Activated CD4-positive, alpha-beta T cell treated with anti-CD3 and anti-CD28 coated beads, Interleukin-2, amount 10 ng/mL, durations not matched to agents 24 days and 14 days (primary cell): ENCODE data around the gene PCSK2. TPM values are rescaled to one million over a fixed set of nuclear protein-coding genes. Genes with fewer than 3 reads are reported as not detected.

ENCODE experiments used
- DNase-seq: peaks from one replicate; pipeline ENCODE4 v3.0.0; 2022
- H3K27ac Mint-ChIP-seq: one replicate; pipeline ENCODE4 v1.8.0; 2022; ENCODE audit warnings: mild to moderate bottlenecking, mixed read lengths
- H3K27me3 Mint-ChIP-seq: one replicate; pipeline ENCODE4 v1.8.0; 2022; ENCODE audit warnings: mixed read lengths
- H3K36me3 Mint-ChIP-seq: one replicate; pipeline ENCODE4 v1.8.0; 2022; ENCODE audit warnings: low read depth, mild to moderate bottlenecking, mixed read lengths
- H3K4me1 Mint-ChIP-seq: one replicate; pipeline ENCODE4 v1.8.0; 2021; ENCODE audit warnings: mixed read lengths
- H3K4me3 Mint-ChIP-seq: one replicate; pipeline ENCODE4 v1.8.0; 2022; ENCODE audit warnings: mild to moderate bottlenecking, moderate library complexity, mixed read lengths
- H3K9me3 Mint-ChIP-seq: one replicate; pipeline ENCODE4 v1.8.0; 2021; ENCODE audit warnings: mixed read lengths
- intact Hi-C: fragments of 100-400 bp; cut with micrococcal nuclease; formaldehyde crosslinking; loops from one replicate; pipeline ENCODE4 v1.15.1; 2023
- total RNA-seq: library from RNA; stranded (reverse); gene quantifications from 2 replicates; pipeline ENCODE4 v1.2.3, GENCODE V29; 2022

The PCSK2 gene
- total RNA-seq, 1 donor from 2014 or later = not detected

DNA sequence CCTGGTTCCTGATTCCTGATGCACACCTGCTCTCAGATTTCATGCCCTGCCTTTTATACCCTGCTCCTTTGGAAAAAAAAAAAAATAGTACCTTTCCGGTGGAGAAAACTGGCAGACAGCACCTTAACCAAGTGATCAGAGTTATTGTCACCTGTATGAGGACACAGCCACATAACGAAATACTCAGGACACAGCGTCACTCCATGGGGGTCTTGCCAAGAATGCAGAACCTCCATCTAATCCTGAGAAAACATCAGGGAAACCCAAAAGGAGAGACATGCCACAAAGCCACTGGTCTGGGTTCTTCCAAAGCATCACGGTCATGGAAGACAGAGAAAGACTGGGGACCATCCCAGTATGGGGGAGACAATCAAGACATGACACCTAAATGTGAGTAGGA, 275.3 kb downstream of the PCSK2 start:
- Mint-ChIP-seq H3K36me3 (no peaks in the 10 kb centered on the region), H3K4me1 (peaks cover 37% of the 10 kb centered on the region), H3K9me3 (no peaks in the 10 kb centered on the region), H3K4me3 (no peak overlapping the region), H3K27ac (no peak overlapping the region), H3K27me3 (peaks cover 9% of the 10 kb centered on the region)
- intact Hi-C loops = loop anchor here (5.0 to 10.0 kb wide), 2 partner anchors 463 to 775 kb away; partner anchors contain the start of genes MGME1 and SNX5
- no peak for DNase-seq

DNA sequence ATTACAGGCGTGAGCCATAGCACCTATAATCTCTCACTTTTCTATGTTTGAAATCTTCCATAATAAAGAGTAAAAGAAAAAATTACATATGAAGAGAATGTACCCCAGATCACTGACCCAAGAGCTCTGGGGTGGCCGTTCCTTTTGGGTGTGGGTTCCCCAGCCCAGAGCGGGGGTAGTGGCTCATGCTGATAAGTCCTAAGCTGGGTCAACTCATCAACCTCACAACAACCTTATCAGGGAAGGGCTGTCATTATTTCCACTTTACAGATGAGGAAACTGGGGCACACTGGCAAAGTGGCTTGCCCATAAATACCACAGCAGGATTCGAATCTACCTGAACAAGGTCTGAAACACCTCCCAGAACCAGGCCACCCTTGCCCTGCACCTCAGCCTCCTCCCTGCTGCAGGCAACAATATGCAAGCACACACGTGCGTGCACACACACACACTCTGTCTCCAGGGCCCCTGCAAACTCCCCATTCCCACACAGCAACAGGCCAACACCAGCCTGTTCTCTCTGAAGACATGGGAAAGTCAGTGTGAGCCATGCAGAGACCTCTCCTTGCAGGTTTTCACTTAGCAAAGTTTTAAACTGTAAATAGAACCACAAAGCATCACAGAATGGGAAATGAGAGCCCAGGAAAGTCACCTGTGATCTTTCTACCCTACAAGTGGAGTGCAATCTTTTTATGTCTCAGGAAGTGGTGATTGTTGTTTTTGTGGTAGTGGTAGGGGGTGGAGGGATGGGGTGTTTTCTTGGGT, 276.6 kb downstream of the PCSK2 start:
- Mint-ChIP-seq H3K4me3 (peak overlapping the region; percentile 88), H3K27ac (peak overlapping the region; percentile 92), H3K4me1 (peaks cover 46% of the 10 kb centered on the region), H3K27me3 (peaks cover 8% of the 10 kb centered on the region), H3K9me3 (no peaks in the 10 kb centered on the region), H3K36me3 (no peaks in the 10 kb centered on the region)
- peak; percentile 78 for DNase-seq
- intact Hi-C loops = loop anchor here (1.0 to 10.0 kb wide), 5 partner anchors 57 to 774 kb away; partner anchors contain the start of genes DSTN, MGME1 and SNX5

DNA sequence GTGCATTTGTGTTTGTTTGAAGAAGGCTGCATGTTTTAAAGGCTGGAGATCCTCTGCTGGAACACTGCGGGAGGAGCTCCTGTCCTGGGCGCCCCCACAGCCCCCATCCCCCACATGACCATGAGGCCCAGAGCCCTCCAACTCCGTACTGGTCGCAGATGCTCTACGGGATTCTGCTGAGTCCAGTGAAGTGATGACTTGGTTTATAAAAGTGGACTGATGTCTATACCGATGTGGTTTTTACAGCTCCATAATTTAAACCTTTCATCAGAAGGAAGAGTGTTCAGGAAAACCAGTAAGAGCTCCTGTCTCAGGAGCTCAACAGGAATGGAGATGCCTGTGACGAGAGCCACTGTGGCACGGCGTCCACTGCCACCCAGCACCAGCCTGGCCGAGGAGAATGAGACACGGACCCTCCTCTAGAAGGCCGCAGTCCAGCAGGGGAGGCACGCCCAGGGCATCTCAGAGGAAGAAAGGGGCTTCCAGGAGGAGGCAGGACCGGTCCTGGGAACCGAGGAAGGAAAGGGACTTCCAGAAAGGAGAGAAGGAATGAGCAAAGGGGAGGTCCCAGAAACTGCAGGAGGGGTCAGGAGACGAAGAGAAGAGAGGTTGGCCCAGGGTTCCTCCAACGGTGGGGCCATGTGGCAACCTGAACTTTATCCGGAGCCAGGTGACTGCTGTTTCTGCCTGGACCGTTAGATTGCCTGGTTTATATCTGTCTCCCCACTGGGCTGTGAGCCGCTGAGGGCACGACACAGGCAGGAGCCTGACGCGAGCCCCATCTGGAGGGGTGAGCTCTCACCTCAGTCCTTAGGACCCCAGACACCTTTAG, 277.4 kb downstream of the PCSK2 start:
- Mint-ChIP-seq H3K9me3 (no peaks in the 10 kb centered on the region), H3K4me1 (peaks cover 46% of the 10 kb centered on the region), H3K36me3 (no peaks in the 10 kb centered on the region), H3K27ac (peak overlapping the region; percentile 92), H3K4me3 (peak overlapping the region; percentile 88), H3K27me3 (peaks cover 4% of the 10 kb centered on the region)
- peak; percentile 79 for DNase-seq
- intact Hi-C loops = loop anchor here (1.0 to 10.0 kb wide), 5 partner anchors 57 to 773 kb away; partner anchors contain the start of genes DSTN, MGME1 and SNX5

DNA sequence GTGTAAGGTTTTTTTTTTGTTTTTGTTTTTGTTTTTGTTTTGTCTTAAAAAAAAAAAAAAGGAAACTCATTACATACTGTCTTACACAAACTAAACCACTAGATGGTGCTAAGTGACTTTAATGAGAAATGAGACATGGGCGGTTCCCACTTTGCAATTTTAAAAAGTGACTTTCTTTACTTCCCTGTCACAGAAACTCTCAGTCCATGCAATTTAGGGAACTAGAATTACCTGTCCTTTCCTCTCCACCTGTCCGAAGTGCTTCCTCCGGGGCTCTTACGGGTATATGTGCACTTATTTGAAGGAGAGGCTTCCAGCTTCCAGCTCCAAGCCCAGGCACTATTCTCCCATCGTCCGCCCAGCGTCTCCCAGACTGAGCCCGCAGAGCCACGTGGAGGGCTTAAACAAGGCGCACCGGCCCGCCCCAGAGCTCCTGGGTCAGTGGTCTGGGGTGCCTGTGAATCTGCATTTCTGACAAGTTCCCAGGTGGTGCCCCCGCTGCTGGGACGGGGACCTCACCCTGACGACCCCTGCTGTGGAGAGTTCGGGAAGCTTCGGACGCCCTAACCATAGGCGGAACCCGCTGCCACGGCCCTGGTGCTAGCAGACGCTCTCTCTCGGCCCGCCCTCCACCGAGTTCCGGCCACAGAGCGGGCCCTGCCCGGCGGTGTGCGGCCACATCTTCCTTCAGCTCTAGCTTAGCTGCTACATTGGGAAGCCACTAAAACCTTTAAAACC, 278.2 kb downstream of the PCSK2 start:
- no peaks in the 10 kb centered on the region for H3K36me3 Mint-ChIP-seq
- H3K4me3 Mint-ChIP-seq = peak overlapping the region; percentile 88
- DNase-seq = peak; percentile 90
- H3K4me1 Mint-ChIP-seq = peaks cover 47% of the 10 kb centered on the region
- intact Hi-C loops = loop anchor here (1.0 to 10.0 kb wide), 10 partner anchors 26 to 782 kb away; partner anchors contain the start of genes BFSP1, DSTN, MGME1 and RRBP1
- peaks cover 4% of the 10 kb centered on the region for H3K27me3 Mint-ChIP-seq
- peak overlapping the region; percentile 92 for H3K27ac Mint-ChIP-seq
- no peaks in the 10 kb centered on the region for H3K9me3 Mint-ChIP-seq

DNA sequence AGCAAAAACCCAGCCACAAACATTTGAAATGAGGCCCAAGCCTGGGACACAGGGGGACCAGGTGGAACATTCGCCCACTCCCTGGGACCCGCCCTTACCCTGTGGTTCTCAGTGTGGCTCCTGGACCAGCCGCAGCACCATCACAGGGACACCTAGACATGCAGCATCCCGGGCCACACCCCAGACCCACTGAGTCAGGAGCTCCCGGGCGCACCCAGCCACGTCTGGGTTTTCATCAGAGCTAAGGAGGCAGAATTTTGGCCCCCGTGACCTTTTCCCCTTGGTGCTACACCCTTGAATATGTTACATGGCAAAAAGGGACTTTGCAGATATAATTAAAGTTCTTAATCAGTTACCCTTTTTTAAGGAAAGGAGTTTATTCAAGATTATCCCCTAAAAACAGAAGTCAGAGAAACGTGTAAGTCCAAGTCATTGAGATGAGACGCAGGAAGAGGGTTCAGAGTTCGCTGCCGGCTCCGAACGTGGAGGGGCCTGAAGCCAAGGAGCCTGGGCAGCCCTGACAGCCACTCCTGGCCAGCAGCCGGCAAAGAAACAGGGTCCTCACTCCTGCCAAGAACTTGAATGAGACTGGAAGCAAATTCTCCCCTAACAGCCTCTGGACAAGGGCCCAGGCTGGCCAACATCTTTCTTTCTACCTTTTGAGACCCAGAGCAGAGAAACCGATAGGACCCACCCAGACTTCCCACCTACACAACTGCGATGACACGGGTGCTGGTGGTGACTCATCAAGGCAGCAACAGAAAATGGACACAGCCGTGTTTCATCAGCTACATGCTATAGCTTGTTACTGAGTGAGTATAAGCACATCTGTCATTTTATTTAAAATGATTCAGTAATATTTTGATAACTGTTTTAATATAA, 279.0 kb downstream of the PCSK2 start:
- DNase-seq = peak; percentile 75
- peak overlapping the region; percentile 92 for H3K27ac Mint-ChIP-seq
- H3K4me3 Mint-ChIP-seq = peak overlapping the region; percentile 88
- no peaks in the 10 kb centered on the region for H3K9me3 Mint-ChIP-seq
- peaks cover 4% of the 10 kb centered on the region for H3K27me3 Mint-ChIP-seq
- H3K36me3 Mint-ChIP-seq = no peaks in the 10 kb centered on the region
- H3K4me1 Mint-ChIP-seq = peaks cover 49% of the 10 kb centered on the region
- intact Hi-C loops = loop anchor here (1.0 to 10.0 kb wide), 9 partner anchors 25 to 781 kb away; partner anchors contain the start of genes BFSP1, DSTN, MGME1 and RRBP1

DNA sequence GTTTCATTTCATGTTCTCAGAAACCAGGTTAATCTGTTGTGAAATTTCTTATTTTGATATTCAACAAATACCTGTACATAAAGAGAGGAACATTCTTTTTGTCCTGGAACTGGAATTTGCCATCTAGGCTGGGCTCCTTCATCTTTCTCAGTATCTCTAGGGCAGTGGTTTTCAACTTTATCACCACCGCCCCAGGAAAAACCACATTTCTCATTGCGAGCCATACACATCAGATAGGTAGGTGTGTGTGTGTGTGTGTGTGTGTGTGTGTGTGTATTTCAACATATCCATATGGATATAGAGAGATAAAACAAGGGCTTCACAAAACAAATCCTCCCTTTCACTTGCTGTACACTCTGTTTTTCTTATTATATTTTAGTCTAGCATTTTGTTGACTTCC, 280.2 kb downstream of the PCSK2 start:
- intact Hi-C loops = loop anchor here (5.0 to 10.0 kb wide), 2 partner anchors 458 to 780 kb away; partner anchors contain the start of genes MGME1, SNX5 and ZNF133
- Mint-ChIP-seq H3K4me3 (no peak overlapping the region), H3K9me3 (no peaks in the 10 kb centered on the region), H3K27ac (no peak overlapping the region), H3K36me3 (no peaks in the 10 kb centered on the region), H3K4me1 (peaks cover 59% of the 10 kb centered on the region), H3K27me3 (no peaks in the 10 kb centered on the region)
- DNase-seq = no peak

DNA sequence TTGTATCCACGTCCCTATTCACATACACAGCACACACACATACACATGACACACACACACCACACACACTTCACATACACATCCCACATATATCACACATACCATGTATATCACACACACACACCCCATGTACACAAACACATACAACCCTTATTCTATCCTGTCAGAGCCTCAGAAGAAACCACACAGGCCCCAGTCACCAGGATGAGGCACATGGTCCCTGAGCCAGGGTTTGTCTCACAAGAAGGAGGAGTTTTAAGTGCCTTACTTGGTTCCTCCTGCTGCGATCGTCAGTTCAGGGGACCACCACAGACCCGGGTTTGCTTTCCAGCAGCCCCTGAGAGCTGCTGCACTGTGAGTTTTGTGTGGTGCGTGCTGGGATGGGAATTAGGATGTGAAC, 280.7 kb downstream of the PCSK2 start:
- Mint-ChIP-seq H3K4me3 (no peak overlapping the region), H3K9me3 (no peaks in the 10 kb centered on the region), H3K27ac (peak overlapping the region; percentile 1), H3K4me1 (peaks cover 55% of the 10 kb centered on the region), H3K27me3 (no peaks in the 10 kb centered on the region), H3K36me3 (no peaks in the 10 kb centered on the region)
- no peak for DNase-seq
- intact Hi-C loops = loop anchor here (5.0 to 10.0 kb wide), 2 partner anchors 457 to 780 kb away; partner anchors contain the start of genes MGME1, SNX5 and ZNF133

DNA sequence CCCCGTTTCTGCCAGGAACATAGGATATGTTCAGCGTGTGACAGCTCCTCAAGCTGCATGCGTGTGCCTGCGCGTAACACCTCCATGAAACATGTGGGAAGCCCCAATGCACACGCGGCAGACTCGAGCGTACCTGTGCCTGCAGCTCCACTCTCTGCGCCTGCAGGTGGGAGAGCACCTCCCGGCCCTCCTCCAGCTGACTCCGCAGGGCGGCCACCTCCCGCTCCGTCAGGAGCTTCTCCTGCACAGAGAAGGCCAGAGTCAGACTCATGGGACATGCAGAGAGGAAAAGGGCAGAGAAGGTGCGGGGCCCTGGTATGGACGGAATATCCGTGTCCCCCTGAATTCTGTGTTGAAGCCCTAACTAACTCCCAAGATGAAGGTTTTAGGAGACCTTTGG, 281.9 kb downstream of the PCSK2 start:
- no peak overlapping the region for H3K27ac Mint-ChIP-seq
- no peaks in the 10 kb centered on the region for H3K27me3 Mint-ChIP-seq
- no peaks in the 10 kb centered on the region for H3K36me3 Mint-ChIP-seq
- peaks cover 49% of the 10 kb centered on the region for H3K4me1 Mint-ChIP-seq
- no peak for DNase-seq
- no peaks in the 10 kb centered on the region for H3K9me3 Mint-ChIP-seq
- intact Hi-C loops = loop anchor here (5.0 to 10.0 kb wide), 2 partner anchors 456 to 779 kb away; partner anchors contain the start of genes MGME1, SNX5 and ZNF133
- no peak overlapping the region for H3K4me3 Mint-ChIP-seq

DNA sequence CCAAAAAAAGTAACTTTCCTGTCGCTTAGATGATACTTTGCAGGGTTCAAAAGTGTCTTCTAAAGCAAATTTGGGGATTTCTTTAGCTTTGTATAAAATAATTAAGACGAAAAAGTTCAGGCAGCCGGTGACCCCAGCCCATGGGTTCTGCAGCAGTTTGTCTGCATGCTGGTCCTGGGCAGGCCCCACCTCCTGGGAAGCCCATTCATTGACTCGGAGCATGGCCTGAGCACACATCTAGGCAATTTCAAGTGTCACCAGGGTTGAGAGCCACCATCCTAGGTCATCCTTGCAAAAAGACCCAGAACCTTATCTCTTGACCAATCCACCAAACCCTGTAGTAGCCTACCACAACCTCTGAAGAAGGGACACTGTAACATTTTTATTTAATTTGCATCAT, 283.7 kb downstream of the PCSK2 start:
- H3K27ac Mint-ChIP-seq = no peak overlapping the region
- H3K9me3 Mint-ChIP-seq = peaks cover under 1% of the 10 kb centered on the region
- no peak for DNase-seq
- H3K4me3 Mint-ChIP-seq = no peak overlapping the region
- no peaks in the 10 kb centered on the region for H3K27me3 Mint-ChIP-seq
- peaks cover 32% of the 10 kb centered on the region for H3K4me1 Mint-ChIP-seq
- H3K36me3 Mint-ChIP-seq = no peaks in the 10 kb centered on the region
- intact Hi-C loops = no loop called here

DNA sequence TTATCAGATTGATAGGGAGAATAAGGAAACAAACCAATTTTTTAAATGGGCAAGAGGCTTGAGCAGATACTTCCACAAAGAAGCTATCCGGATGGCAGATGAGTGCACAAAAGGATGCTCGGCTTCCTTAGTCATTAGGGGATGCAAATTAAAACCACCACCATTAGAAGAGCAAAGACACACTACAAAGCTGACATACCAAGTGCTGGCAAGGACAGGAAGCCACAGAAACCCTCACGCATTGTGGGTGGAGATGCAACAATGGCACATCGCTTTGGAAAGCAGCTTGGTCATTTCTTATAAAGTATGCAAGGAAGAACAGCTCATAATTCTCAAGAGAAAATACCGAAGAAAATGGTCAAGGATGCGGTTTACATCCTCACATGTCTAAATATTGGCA, 284.6 kb downstream of the PCSK2 start:
- no peak for DNase-seq
- Mint-ChIP-seq H3K9me3 (peaks cover 4% of the 10 kb centered on the region), H3K4me3 (no peak overlapping the region), H3K27me3 (peaks cover 3% of the 10 kb centered on the region), H3K36me3 (no peaks in the 10 kb centered on the region), H3K27ac (no peak overlapping the region), H3K4me1 (peaks cover 26% of the 10 kb centered on the region)
- intact Hi-C loops = no loop called here

DNA sequence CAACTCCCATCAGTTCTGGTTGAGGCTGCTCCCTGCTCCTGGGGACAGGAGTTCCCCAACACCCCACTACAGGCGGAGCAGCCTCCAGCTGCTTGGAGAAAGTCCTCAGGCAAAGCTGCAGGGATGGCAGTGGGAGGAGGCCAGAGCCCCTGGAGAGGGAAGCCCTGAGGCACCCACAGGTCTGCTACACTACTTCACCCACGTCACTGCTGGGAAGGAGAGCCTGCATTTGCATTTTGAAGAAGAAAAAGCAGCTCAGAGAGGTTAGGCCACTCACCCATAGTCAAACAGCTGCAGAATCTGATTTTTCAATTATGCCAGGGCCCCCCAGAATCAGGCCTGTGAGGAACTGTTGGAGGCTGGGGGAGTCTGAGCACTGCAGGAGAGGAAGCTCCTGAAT, 287.1 kb downstream of the PCSK2 start:
- DNase-seq = no peak
- H3K9me3 Mint-ChIP-seq = peaks cover 4% of the 10 kb centered on the region
- peaks cover 16% of the 10 kb centered on the region for H3K4me1 Mint-ChIP-seq
- no peak overlapping the region for H3K4me3 Mint-ChIP-seq
- H3K27ac Mint-ChIP-seq = no peak overlapping the region
- intact Hi-C loops = no loop called here
- H3K27me3 Mint-ChIP-seq = peaks cover 9% of the 10 kb centered on the region
- peaks cover 2% of the 10 kb centered on the region for H3K36me3 Mint-ChIP-seq

DNA sequence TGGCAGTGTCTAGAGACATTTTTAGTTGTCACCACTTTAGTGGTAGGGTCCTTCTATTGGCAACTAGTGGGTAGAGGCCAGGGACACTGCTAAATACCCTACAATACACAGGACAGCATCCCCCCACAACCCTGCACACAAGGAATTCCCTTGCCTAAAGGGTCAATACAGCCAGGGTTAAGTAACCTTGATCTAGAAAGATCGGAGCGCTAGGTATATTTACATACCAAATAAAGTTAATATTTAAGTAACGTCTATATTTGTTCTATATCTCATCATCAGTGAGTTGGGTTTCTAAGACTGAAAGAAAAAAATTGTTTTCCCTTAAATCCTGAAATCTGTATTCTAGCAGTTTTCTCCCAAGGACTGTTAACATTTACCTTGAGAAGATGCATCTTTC, 288.2 kb downstream of the PCSK2 start:
- DNase-seq = no peak
- peaks cover 2% of the 10 kb centered on the region for H3K36me3 Mint-ChIP-seq
- intact Hi-C loops = no loop called here
- H3K4me1 Mint-ChIP-seq = peaks cover 15% of the 10 kb centered on the region
- H3K27me3 Mint-ChIP-seq = peaks cover 9% of the 10 kb centered on the region
- no peak overlapping the region for H3K27ac Mint-ChIP-seq
- H3K4me3 Mint-ChIP-seq = no peak overlapping the region
- peaks cover 4% of the 10 kb centered on the region for H3K9me3 Mint-ChIP-seq
